ENCODE measurements around the gene MAT2B.

DNA sequence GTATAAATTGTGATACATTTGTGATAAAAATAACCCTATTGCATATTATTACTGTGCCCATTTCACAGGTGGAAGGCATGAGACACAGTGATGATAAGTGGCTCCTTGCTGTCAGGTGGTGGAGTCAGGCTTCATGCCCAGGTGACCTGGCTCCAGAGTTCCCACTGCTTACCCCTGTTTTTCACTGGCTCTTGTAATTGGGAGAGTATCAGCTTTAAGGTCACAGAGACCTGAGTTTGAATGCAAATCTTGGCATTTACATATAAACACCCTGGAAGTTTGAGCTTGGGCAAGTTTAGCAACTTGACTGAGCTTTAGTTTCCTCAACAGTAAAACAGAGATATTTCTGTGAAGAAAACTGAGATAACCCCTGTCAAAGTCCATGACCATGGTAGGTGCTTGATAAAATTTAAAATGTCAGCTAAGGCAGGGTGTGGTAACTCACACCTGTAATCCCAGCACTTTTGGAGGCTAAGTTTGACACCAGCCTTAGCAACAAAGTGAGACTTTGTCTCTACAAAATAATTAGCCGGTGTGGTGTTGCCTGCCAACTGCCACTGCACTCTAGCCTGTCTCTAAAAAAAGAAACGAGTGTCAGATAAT is 29.2 kb downstream of the MAT2B start:
- TF ChIP-seq TOX (CRISPR knock-in tag; IDR thresholded peaks at IDR 0.05; ENCODE audit: borderline replicate concordance) (no peak), BACH2 (CRISPR knock-in tag; IDR thresholded peaks at IDR 0.05; ENCODE audit: borderline replicate concordance) (no peak), ZFP30 (CRISPR knock-in tag; IDR thresholded peaks at IDR 0.05) (no peak), ESRRG (CRISPR knock-in tag; IDR thresholded peaks at IDR 0.05) (no peak), PPARA (CRISPR knock-in tag; IDR thresholded peaks at IDR 0.05; ENCODE audit: borderline replicate concordance) (no peak), CREB5 (CRISPR knock-in tag; IDR thresholded peaks at IDR 0.05; ENCODE audit: low read depth) (no peak), CSDC2 (CRISPR knock-in tag; IDR thresholded peaks at IDR 0.05) (no peak), ZNF565 (CRISPR knock-in tag; conservative IDR thresholded peaks at IDR 0.05; ENCODE audit: low read depth) (no peak), ISL1 (CRISPR knock-in tag; IDR thresholded peaks at IDR 0.05) (no peak), ARNTL (CRISPR knock-in tag; IDR thresholded peaks at IDR 0.05; ENCODE audit: borderline replicate concordance, low read depth) (no peak)
- TF ChIP-seq, protein P1, sequence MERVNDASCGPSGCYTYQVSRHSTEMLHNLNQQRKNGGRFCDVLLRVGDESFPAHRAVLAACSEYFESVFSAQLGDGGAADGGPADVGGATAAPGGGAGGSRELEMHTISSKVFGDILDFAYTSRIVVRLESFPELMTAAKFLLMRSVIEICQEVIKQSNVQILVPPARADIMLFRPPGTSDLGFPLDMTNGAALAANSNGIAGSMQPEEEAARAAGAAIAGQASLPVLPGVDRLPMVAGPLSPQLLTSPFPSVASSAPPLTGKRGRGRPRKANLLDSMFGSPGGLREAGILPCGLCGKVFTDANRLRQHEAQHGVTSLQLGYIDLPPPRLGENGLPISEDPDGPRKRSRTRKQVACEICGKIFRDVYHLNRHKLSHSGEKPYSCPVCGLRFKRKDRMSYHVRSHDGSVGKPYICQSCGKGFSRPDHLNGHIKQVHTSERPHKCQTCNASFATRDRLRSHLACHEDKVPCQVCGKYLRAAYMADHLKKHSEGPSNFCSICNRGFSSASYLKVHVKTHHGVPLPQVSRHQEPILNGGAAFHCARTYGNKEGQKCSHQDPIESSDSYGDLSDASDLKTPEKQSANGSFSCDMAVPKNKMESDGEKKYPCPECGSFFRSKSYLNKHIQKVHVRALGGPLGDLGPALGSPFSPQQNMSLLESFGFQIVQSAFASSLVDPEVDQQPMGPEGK (CRISPR knock-in tag; IDR thresholded peaks at IDR 0.05; ENCODE audit: borderline replicate concordance), result no peak

All from SK-N-SH treated with all-trans-retinoic acid at 6 μM for 48 hours (cell line).